HG03469 (cell line): ENCODE measurements around the gene TMEM239.
"Not testable (repeated sequence)": the region's sequence is repeated elsewhere in the genome, so short reads cannot be mapped to it uniquely, and the experiment has no call there.

Source experiments
- ATAC-seq: cut with Tn5 transposase; IDR thresholded peaks from one replicate; pipeline ENCODE4 v1.9.1; 2021; ENCODE audit warnings: mild to moderate bottlenecking, moderate library complexity, moderate number of reproducible peaks; ENCODE audit not compliant: unreplicated experiment

The TMEM239 gene

GRCh38 chr20:2816030-2816582 is at the start of gene TMEM239:
TSS of gene TMEM239 (plus strand) at chr20:2816364. CDS start at chr20:2816555, 191 bp downstream.
- no peak for ATAC-seq

- ATAC-seq = no peak
These were observed 48.2 kb upstream of the TMEM239 start for GRCh38 chr20:2767768-2768631.

- no peak for ATAC-seq
These were observed 47.5 kb upstream of the TMEM239 start for GRCh38 chr20:2768632-2769015.

- ATAC-seq = not testable (repeated sequence)
These were observed 46.1 kb upstream of the TMEM239 start for GRCh38 chr20:2770091-2770490.

GRCh38 chr20:2771631-2772080 is 44.5 kb upstream of the TMEM239 start:
- ATAC-seq = no peak

GRCh38 chr20:2773812-2774211 is 42.4 kb upstream of the TMEM239 start:
- ATAC-seq = no peak

- no peak for ATAC-seq
These were observed 41.0 kb upstream of the TMEM239 start for GRCh38 chr20:2775139-2775538.

GRCh38 chr20:2778602-2779321 is 37.4 kb upstream of the TMEM239 start:
- ATAC-seq = no peak

GRCh38 chr20:2780948-2781347 is 35.2 kb upstream of the TMEM239 start:
- ATAC-seq = no peak

GRCh38 chr20:2783908-2784566 is 32.1 kb upstream of the TMEM239 start:
- no peak for ATAC-seq

- no peak for ATAC-seq
These were observed 22.7 kb upstream of the TMEM239 start for GRCh38 chr20:2793471-2793870.

GRCh38 chr20:2794202-2794748 is 21.9 kb upstream of the TMEM239 start:
- ATAC-seq = no peak

- no peak for ATAC-seq
These were observed 21.2 kb upstream of the TMEM239 start for GRCh38 chr20:2794866-2795447.

GRCh38 chr20:2795451-2795850 is 20.7 kb upstream of the TMEM239 start:
- ATAC-seq = no peak

GRCh38 chr20:2796011-2796660 is 20.0 kb upstream of the TMEM239 start:
- no peak for ATAC-seq

GRCh38 chr20:2797136-2797983 is 18.8 kb upstream of the TMEM239 start:
- ATAC-seq = no peak

GRCh38 chr20:2798095-2798805 is 17.9 kb upstream of the TMEM239 start:
- no peak for ATAC-seq

- no peak for ATAC-seq
These were observed 17.4 kb upstream of the TMEM239 start for GRCh38 chr20:2798814-2799213.
